Nucleus accumbens (tissue), 56 donors: ENCODE results near the gene SYNGR2.
"Not testable (repeated sequence)": the region's sequence is repeated elsewhere in the genome, so short reads cannot be mapped to it uniquely, and the experiment has no call there.

Experiments used
- DNase-seq, 56 donors: peaks; one replicate each; lab custom pipeline; 2025; lab: John Stamatoyannopoulos, UW

The SYNGR2 gene

DNA sequence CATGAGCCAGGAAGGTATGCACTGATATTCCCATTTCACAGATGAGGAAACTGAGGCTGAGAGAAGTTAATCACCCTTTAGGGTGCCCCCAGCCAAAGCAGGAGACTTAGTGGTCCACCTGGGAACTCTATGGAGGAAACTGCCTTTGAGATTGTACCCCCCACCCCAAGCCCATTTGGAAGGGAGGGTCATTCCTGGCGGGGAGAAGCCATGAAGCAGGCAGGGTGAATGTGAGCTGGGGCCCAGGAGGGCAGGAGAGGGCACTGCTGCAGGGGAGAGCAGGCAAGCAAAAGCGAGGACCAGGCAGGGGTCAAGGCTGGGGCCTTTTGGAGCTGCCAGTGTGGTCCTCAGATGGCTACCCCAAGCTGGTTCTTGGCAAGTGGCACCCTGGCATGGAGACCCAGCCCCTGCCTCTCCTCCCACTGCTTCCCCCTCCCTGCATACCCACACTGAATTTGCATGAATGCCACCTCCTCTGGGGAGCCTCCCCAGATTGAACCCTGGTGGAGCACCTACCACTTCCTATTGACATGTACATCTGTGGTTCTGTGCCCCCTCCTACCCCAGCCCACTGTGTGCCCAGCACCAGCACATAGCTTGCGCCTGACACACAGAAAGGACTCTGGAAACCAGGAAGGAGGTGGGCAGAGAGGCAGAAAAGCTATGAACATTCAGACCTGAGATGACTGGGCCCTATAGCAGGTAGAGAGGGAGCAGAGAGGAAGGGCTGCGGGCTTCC, 38.9 kb upstream of the SYNGR2 start:
- DNase-seq: no peak

DNA sequence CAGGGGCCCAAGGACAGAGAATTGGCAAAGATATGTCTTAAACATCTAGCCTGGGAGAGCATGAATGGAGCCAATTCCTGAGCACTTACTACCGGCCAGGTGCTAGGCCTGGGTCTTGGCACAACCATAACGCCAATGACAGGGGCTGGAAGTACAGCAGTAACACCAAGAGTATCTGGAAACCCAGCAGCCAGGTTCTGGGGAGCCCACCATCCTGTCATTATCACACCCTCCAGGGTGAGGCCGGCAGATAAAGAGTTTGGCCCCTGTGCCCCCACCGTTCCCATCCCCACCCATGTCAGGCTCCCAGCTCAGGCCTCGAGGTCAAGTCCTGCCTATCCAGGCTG, 38.3 kb upstream of the SYNGR2 start:
- no peak for DNase-seq

DNA sequence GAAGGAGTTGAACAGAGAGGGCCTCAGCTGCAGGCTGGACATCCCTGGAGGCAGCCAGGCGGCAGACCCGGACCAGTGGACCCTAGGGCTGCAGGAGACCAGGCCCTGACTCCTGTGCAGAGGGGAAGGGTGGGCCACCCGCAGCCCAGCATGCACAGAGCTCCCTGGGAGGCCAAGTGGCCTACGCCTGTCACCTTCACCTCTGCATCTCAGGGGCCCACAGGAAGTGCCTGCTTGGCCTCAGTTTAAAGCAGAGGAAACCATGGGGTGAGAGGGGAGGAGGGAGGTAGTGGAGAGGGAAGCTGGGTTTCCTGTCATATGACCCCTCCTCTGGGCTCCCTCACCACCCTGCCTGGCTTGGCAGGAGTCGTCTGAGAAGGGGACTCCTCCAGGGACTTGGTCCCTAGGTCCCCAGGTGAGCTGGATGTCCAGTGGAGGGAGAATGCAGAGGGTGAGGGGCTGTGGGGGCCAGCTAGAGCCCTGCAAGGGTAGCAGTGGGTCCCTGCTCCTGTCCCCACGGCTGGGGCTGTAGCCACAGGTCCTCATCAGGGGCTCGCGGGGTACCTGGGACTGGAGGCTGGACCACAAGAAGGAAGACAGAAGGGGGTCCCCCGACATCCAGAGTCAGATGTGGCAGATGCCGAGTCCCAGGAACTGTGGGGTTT, 37.8 kb upstream of the SYNGR2 start, which contains the start of gene TMC8:
TMC8 (plus strand) TSS at position 335 of the 665 bp plus-strand sequence. CDS start 818 bp downstream, outside the sequence.
- DNase-seq: peak in 4 of 56 donors; percentile 18 to 25 (median 22)

GRCh38 chr17:78131172-78132083, 37.0 kb upstream of the SYNGR2 start:
- peak in 35 of 56 donors; percentile 17 to 82 (median 47) for DNase-seq

DNA sequence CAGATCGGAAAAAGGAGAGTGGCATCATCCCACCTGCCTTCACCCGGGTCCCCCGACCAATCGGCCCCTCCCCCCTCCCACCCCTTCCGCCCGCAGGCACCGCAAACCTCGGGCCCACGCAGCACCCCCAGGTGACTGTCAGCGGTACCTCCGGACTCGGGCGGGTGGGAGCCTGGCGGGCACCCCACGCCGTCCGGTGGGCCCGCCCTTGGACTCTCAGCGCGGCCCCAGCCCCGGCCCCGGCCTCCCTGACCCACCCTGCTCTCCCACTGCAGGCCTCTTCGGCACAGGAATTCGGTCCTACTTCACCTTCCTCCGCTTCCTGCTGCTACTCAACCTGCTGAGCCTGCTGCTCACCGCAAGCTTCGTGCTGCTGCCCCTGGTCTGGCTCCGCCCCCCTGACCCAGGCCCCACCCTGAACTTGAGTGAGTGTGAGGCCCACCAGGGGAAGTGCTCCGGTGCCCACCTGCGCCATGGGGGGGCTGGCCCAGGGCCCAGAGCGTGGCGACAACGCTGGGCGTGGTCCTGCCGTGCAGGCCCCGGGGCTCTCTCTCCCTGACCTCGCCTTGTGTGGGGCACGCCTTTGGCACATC, 36.2 kb upstream of the SYNGR2 start:
- DNase-seq: no peak

DNA sequence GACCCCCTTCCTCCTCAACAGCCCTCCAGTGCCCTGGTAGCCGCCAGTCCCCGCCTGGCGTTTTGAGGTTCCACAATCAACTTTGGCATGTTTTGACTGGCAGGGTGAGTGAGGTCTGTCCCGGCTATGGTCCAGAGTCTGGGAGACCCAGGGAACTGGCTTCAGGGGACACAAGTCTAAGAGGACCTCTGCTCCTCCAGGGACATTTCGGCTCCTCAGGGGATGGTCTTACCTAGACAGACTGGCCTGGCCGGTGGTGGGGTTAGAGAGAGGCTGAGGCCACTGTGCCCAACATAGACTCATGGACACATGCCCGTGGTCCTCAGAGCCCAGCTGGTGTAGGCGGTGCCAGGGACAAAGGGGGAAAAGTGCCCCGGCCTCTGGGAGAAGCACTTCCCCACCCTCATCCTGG, 35.6 kb upstream of the SYNGR2 start:
- peak in 1 of 56 donors; percentile 32 for DNase-seq

DNA sequence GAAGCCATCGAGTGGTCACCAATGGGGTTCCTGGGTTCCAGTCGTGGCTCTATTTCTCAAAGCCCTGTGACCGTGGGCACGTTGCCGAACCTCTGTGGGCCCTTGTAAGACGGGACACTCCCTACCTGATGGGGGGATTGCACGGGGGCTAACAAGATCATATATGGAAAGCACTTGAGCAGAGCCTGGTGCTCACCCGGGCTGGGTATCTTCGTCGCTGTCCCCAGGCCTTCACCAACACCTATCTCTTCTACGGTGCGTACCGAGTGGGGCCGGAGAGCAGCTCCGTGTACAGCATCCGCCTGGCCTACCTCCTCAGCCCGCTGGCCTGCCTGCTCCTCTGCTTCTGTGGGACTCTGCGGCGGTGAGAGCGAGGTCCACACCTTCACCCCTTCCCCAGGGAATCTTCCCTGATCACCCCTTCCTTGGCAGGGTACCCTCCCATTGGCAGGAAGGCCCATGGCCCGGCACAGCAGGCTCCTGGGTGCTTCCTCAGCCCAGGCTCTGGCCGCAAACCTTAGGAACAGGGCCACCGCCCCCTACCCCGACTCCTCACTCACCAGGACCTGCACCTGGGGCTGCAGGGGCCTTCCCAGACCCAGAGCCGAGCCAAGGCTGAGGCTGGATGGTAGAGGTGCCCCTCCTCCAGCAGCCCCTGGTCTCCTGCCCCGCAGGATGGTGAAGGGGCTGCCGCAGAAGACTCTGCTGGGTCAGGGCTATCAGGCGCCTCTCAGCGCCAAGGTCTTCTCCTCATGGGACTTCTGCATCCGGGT, 35.0 kb upstream of the SYNGR2 start:
- DNase-seq: no peak

GRCh38 chr17:78133971-78134898, 34.1 kb upstream of the SYNGR2 start:
- peak in 12 of 56 donors; percentile 18 to 63 (median 32) for DNase-seq

- DNase-seq: no peak
Measured at GRCh38 chr17:78134899-78135385, 33.4 kb upstream of the SYNGR2 start.

GRCh38 chr17:78135858-78136500, 32.4 kb upstream of the SYNGR2 start:
- no peak for DNase-seq

DNA sequence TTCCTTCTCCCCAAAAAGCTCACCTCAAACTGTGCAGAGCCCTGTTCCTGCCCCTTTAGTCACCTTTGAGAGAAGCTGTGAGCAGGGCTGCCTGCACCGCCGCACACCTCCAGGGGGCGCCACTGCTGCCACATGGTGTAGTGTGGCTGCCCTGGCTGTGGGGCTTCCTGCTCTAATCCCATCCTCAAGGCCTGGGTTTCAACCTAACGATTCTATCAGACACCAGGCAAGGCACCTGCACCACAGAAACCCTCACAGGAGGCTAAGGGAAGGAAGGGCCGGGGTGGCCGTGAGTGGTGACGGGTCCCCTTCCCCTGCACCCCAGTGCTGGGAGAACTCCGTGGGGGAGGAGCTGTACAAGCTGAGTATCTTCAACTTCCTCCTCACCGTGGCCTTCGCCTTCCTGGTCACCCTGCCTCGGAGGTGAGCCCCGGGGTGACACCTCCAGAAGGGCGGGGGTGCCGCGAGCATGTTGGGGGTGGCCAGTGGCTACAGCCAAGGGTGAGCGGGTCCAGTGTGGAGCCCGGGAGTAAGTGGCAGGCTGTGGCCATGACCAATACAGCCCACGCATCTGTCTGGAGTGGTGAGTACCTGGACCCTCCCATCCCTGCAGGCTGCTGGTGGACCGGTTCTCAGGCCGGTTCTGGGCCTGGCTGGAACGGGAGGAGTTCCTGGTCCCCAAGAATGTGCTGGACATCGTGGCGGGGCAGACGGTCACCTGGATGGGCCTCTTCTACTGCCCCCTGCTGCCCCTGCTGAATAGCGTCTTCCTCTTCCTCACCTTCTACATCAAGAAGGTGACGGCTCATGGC, 30.8 kb upstream of the SYNGR2 start:
- no peak for DNase-seq

DNA sequence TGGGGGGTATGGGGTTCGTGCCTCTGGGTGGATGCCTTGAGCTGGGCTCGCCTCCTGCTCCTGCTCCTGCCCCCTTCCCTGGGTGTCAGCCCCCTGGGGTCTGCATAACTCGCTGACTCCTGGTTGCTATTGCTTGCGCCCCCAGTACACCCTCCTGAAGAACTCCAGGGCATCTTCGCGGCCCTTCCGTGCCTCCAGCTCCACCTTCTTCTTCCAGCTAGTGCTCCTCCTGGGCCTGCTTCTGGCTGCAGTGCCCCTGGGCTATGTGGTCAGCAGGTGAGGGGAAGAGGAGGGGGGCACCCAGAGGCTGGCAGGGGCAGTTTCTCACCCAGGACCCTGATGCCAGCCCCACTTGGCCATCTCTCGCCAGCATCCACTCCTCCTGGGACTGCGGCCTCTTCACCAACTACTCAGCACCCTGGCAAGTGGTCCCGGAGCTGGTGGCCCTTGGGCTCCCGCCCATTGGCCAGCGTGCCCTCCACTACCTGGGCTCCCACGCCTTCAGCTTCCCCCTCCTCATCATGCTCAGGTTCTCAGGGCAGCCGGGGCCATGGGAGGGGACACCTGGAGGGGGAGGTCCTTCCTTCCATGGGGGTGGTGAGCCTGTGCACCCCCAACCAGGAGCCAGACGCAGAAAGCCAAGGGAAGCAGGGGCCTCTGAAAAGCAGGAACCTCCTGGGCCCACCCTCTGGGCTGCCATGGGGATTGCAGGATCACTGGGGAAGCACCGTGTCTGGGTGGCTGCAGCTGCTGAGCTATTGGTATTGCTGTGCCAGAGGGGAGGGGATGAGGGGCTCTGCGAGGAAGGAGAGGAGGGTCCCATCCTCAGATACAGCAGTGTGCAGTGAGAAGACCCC, 29.9 kb upstream of the SYNGR2 start:
- DNase-seq: no peak

DNA sequence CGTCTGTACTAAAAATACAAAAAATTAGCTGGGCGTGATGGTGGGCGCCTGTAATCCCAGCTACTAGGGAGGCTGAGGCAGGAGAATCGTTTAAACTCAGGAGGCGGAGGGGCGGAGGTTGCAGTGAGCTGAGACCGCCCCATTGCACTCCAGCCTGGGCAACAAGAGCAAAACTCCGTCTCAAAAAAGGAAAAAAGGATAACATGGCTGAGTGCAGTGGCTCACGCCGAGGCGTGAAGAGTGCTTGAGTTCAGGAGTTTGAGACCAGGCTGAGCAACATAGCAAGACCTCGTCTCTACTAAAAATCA, 28.6 kb upstream of the SYNGR2 start:
- DNase-seq: not testable (repeated sequence)

DNA sequence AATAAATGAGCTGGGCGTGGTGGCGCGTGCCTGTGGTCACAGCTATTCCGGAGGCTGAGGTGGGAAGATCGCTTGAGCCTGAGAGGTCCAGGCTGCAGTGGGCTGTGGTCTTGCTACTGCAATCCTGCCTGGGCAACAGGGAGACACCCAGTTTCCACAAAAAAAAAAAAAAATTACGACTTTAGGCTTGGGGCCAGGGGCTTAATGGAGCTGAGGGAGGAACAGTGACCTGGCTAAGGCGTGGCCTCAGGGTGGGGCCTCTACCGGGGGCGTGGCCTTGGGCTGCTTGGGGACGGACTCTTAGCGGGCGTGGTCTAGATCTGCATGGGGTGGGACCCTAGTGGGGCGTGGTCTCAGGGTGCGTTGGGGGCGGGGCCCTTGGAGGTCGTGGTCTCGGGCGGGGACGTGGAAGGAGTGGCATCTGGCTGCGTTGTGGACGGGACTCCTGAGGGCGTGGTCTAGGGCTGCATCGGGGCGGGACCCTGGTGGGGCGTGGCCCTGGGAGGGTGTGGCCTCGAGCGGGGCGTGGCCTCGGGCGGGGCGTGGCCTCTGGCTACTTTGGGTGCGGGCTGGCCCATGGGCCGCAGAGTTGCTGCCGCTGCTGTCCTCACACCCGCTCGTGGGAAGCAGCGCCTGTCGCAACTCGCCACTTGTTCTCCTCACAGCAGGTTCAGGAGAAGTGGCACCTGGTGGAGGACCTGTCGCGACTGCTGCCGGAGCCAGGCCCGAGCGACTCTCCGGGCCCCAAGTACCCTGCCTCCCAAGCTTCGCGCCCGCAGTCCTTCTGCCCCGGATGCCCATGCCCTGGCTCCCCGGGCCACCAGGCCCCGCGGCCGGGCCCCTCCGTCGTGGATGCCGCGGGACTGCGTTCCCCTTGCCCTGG, 28.0 kb upstream of the SYNGR2 start:
- peak in 15 of 56 donors; percentile 15 to 76 (median 40) for DNase-seq

GRCh38 chr17:78141437-78142118, 26.8 kb upstream of the SYNGR2 start:
- no peak for DNase-seq
